WI38 (cell line): ENCODE results near the gene SEC24A.
"Not testable (repeated sequence)": the region's sequence is repeated elsewhere in the genome, so short reads cannot be mapped to it uniquely, and the experiment has no call there.

ENCODE experiments used
- H3K4me3 ChIP-seq: 2 replicates; pipeline ENCODE4 v1.5.1; 2011; ENCODE audit warnings: low read depth, mild to moderate bottlenecking, control low read depth, low read length
- TF ChIP-seq, protein P1 (sequence below): IDR thresholded peaks from 2 replicates; pipeline ENCODE4 v1.5.1; 2012; ENCODE audit warnings: low read depth, mild to moderate bottlenecking, control low read depth, low read length

Gene SEC24A

DNA sequence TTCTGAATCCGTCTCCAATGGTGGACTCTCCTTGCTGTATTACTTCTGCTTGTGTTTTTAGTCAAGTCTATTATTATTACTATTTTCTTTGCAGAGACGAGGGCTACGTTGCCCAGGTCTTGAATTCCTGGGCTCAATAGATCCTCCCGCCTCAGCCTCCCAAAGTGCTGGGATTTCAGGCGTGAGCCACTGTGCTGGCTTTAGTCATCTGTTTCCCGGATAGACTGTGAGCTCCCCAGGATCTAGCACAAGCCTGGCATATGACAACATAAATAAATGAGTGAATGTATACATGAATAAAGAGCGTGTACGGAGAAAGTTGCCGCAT lies 109.6 kb downstream of the SEC24A start:
- H3K4me3 ChIP-seq = peak overlapping the region; percentile 96
- TF ChIP-seq, protein P1, sequence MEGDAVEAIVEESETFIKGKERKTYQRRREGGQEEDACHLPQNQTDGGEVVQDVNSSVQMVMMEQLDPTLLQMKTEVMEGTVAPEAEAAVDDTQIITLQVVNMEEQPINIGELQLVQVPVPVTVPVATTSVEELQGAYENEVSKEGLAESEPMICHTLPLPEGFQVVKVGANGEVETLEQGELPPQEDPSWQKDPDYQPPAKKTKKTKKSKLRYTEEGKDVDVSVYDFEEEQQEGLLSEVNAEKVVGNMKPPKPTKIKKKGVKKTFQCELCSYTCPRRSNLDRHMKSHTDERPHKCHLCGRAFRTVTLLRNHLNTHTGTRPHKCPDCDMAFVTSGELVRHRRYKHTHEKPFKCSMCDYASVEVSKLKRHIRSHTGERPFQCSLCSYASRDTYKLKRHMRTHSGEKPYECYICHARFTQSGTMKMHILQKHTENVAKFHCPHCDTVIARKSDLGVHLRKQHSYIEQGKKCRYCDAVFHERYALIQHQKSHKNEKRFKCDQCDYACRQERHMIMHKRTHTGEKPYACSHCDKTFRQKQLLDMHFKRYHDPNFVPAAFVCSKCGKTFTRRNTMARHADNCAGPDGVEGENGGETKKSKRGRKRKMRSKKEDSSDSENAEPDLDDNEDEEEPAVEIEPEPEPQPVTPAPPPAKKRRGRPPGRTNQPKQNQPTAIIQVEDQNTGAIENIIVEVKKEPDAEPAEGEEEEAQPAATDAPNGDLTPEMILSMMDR = no peak

DNA sequence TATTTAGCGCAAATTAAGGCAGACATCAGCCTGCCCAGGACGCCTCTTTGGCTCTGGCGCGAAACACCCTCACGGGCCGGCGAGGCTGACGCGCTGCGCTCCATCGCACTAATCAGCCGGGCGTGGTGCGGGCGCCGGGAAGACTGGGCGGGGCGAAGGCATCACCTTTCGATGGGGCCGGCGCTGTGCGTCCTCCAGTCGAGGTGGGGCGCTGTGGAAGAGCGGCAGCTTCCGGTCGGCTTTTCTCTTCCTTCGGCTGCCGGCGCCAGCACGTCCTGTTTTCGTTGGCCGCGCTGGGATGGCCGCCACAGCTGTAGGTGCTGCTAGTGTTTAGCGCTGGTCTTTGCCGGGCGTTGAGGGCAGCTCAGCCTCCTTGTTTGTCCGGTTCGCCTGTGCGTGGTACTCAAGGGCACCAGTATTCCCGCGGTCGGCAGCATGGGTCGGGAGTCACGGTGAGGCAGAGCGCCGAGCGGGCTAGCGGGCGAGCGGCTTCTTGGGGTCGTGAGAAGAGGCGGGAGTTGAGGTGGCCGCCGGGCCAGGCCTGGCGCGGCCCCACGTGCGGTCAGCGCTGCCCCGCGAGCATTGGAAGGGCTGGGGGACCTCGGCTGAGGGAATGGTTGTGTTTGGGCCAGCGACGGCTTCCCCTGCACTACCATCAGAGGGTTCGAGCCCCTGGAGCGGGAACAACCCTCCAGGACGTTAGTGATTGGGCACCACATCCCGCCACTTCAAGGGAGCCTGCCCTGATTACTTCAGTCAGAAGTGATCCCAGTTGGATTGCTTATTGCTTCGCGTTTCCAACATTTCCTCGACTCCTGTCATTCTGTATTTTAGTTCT lies 110.1 kb downstream of the SEC24A start, which contains the start of gene DDX46:
TSS of gene DDX46 (plus strand) at position 276 of the 838 bp plus-strand sequence. CDS start at position 436, 160 bp downstream.
- H3K4me3 ChIP-seq = peak within 1 kb of the TSS; percentile 96
- TF ChIP-seq, protein P1 = peak; percentile 64

DNA sequence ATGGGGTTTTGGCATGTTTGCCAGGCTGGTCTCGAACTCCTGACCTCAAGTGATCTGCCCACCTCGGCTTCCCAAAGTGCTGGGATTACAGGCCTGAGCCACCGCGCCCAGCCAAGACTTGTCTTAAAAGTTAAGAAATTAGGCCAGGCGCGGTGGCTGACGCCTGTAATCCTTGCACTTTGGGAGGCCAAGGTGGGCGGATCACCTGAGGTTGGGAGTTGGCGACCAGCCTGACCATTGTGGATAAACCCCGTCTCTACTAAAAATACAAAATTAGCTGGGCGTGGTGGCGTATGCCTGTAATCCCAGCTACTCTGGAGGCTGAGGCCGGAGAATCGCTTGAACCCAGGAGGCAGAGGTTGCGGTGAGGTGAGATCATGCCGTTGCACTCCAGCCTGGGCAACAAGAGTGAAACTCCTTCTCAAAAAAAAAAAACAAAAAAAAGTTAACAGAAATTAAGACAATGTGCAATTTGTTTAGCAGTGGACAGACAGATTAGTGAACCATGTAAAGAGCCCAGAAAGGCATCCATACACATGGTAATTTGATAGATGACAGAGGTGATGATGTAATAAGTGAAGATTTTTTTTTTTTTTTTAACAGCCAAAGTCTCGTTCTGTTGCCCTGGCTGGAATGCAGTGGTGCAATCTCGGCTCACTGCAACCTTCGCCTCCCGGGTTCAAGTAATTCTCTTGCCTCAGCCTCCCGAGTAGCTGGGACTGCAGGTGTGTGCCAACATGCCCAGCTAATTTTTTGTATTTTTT lies 119.1 kb downstream of the SEC24A start:
- H3K4me3 ChIP-seq = not testable (repeated sequence)

DNA sequence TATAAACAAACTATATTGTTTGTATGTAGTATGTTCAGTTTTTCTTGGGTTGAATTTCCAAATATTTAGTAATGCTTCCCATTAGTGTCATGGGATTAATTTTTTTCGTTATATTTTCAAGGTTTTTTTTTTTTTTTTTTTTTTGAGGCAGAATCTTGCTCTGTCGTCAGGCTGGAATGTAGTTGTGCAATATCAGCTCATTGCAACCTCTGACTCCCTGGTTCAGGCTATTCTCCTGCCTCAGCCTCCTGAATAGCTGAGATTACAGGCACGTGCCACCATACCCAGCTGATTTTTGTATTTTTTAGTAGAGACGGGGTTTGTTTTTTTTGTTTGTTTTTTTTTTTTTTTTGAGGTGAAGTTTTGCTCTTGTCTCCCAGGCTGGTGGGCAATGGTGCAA lies 120.6 kb downstream of the SEC24A start:
- no peak overlapping the region for H3K4me3 ChIP-seq
- TF ChIP-seq, protein P1 = no peak

DNA sequence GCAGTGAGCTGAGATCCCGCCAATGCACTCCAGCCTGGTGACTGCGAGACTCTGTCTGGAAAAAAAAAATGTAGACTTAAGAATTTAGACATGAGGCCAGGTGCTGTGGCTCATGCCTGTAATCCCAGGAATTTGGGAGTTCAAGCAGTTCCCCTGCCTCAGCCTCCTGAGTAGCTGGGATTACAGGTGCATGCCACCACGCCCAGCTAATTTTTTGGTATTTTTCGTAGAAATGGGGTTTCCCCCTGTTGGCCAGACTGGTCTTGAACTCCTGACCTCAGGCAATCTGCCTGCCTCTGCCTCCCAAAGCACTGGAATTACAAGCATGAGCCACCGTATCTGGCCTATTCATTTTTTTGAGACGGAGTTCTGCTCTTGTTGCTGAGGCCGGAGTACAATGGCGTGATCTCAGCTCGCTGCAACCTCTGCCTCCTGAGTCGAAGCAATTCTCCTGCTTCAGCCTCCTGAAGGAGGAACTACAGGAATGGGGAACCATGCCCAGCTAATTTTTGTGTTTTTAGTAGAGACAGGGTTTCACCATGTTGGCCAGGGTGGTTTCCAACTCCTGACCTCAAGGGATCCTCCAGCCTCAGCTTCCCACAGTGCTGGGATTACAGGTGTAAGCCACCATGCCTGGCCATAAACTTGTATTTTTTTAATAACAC lies 124.0 kb downstream of the SEC24A start:
- no peak overlapping the region for H3K4me3 ChIP-seq
- TF ChIP-seq, protein P1 = no peak

DNA sequence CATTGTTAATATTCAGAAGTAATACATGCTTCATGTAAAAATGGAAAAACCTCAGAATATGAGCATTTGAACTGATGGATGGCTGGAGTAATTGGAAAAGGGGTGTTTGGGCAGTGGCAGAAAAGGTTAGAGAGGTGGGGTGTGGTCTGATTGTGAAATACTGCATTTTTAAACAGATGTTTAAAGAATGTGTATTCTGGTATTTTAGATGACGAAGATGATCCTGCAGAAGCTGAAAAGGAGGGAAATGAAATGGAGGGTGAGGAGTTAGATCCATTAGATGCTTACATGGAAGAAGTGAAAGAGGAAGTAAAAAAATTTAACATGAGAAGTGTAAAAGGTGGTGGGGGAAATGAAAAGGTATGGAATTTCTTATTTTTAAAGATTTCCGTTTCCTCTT lies 128.8 kb downstream of the SEC24A start:
- H3K4me3 ChIP-seq = no peak overlapping the region
- TF ChIP-seq, protein P1 = no peak
